CD1c-positive myeloid dendritic cell (primary cell): ENCODE results near the gene ESRRA.

Experiments
- DNase-seq: peaks from one replicate; pipeline ENCODE4 v3.0.0-alpha.2; 2016; ENCODE audit errors: extremely low spot score

Gene ESRRA

GRCh38 chr11:64331569-64332371, 26.4 kb downstream of the ESRRA start:
- peak; percentile 94 for DNase-seq

GRCh38 chr11:64333556-64333955, 28.2 kb downstream of the ESRRA start:
- no peak for DNase-seq

GRCh38 chr11:64334764-64335735, 29.7 kb downstream of the ESRRA start:
- DNase-seq, result peak; percentile 75

GRCh38 chr11:64337538-64338249, 32.4 kb downstream of the ESRRA start:
- DNase-seq, result no peak

- DNase-seq, result no peak
Measured at GRCh38 chr11:64338716-64339115, 33.4 kb downstream of the ESRRA start.

- no peak for DNase-seq
Measured at GRCh38 chr11:64339286-64339685, 34.0 kb downstream of the ESRRA start.

- peak; percentile 80 for DNase-seq
Measured at GRCh38 chr11:64339754-64340408, 34.6 kb downstream of the ESRRA start, which contains the start of gene CCDC88B. Gene CCDC88B, plus strand, starts transcription at chr11:64340204. Its CDS starts 63 bp downstream, at chr11:64340267.

GRCh38 chr11:64340671-64341335, 35.5 kb downstream of the ESRRA start:
- DNase-seq, result peak; percentile 63

- DNase-seq, result no peak
Measured at GRCh38 chr11:64341429-64341828, 36.1 kb downstream of the ESRRA start.

GRCh38 chr11:64341851-64342791, 36.8 kb downstream of the ESRRA start:
- DNase-seq, result peak; percentile 91

GRCh38 chr11:64342869-64343745, 37.8 kb downstream of the ESRRA start:
- no peak for DNase-seq

GRCh38 chr11:64343767-64344559, 38.6 kb downstream of the ESRRA start:
- no peak for DNase-seq

GRCh38 chr11:64344787-64345186, 39.5 kb downstream of the ESRRA start:
- no peak for DNase-seq

GRCh38 chr11:64347193-64347867, 42.0 kb downstream of the ESRRA start:
- DNase-seq, result no peak

- no peak for DNase-seq
Measured at GRCh38 chr11:64348383-64349024, 43.2 kb downstream of the ESRRA start.

- no peak for DNase-seq
Measured at GRCh38 chr11:64349025-64349387, 43.7 kb downstream of the ESRRA start.

GRCh38 chr11:64349404-64349803, 44.1 kb downstream of the ESRRA start:
- DNase-seq, result no peak
